HepG2 (cell line): ENCODE data around the gene ARHGEF38.

Experiments
- TF ChIP-seq, protein P1 (sequence below): sonication (generic); formaldehyde crosslinking; IDR thresholded peaks from 2 replicates; pipeline ENCODE4 v1.5.0; 2020; ENCODE audit warnings: mild to moderate bottlenecking, missing genetic modification reagents, moderate library complexity
- TF ChIP-seq, protein P2 (sequence below): sonication (generic); formaldehyde crosslinking; IDR thresholded peaks from 2 replicates; pipeline ENCODE4 v1.4.0; 2020; ENCODE audit warnings: low read depth, mild to moderate bottlenecking, missing genetic modification reagents
- TF ChIP-seq, protein P3 (sequence below): sonication (generic); formaldehyde crosslinking; IDR thresholded peaks from 2 replicates; pipeline ENCODE4 v1.5.0; 2020; ENCODE audit warnings: missing genetic modification reagents, mild to moderate bottlenecking, borderline replicate concordance

DNA sequence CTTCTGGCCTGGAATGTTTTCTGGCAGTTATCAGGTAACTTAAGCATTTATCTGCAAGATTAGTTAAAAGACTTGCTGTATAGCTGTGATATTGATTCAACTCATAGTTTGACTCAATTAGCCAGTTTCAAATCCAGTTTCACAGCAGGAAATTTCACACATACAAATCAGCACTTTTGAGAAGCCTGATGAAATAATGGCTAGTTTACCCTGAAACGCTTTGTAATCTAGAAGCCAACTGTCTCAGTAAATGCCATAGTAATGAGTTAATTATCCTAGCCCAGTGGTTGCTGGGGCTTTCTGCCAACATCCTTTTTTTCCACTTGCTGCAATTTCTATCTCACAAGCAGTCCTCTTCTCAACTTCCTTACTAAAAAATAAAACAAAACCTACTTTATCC is 53.1 kb downstream of the ARHGEF38 start:
- TF ChIP-seq, protein P1, sequence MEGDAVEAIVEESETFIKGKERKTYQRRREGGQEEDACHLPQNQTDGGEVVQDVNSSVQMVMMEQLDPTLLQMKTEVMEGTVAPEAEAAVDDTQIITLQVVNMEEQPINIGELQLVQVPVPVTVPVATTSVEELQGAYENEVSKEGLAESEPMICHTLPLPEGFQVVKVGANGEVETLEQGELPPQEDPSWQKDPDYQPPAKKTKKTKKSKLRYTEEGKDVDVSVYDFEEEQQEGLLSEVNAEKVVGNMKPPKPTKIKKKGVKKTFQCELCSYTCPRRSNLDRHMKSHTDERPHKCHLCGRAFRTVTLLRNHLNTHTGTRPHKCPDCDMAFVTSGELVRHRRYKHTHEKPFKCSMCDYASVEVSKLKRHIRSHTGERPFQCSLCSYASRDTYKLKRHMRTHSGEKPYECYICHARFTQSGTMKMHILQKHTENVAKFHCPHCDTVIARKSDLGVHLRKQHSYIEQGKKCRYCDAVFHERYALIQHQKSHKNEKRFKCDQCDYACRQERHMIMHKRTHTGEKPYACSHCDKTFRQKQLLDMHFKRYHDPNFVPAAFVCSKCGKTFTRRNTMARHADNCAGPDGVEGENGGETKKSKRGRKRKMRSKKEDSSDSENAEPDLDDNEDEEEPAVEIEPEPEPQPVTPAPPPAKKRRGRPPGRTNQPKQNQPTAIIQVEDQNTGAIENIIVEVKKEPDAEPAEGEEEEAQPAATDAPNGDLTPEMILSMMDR, result no peak
- TF ChIP-seq, protein P2, sequence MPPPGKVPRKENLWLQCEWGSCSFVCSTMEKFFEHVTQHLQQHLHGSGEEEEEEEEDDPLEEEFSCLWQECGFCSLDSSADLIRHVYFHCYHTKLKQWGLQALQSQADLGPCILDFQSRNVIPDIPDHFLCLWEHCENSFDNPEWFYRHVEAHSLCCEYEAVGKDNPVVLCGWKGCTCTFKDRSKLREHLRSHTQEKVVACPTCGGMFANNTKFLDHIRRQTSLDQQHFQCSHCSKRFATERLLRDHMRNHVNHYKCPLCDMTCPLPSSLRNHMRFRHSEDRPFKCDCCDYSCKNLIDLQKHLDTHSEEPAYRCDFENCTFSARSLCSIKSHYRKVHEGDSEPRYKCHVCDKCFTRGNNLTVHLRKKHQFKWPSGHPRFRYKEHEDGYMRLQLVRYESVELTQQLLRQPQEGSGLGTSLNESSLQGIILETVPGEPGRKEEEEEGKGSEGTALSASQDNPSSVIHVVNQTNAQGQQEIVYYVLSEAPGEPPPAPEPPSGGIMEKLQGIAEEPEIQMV (CRISPR knock-in tag), result no peak
- TF ChIP-seq, protein P3, sequence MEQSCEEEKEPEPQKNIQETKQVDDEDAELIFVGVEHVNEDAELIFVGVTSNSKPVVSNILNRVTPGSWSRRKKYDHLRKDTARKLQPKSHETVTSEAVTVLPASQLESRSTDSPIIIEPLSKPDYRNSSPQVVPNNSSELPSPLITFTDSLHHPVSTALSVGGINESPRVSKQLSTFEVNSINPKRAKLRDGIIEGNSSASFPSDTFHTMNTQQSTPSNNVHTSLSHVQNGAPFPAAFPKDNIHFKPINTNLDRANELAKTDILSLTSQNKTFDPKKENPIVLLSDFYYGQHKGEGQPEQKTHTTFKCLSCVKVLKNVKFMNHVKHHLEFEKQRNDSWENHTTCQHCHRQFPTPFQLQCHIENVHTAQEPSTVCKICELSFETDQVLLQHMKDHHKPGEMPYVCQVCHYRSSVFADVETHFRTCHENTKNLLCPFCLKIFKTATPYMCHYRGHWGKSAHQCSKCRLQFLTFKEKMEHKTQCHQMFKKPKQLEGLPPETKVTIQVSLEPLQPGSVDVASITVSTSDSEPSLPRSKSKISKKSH (CRISPR knock-in tag), result no peak
